ENCODE measurements around the gene SND1. TPM values are rescaled to one million over a fixed set of nuclear protein-coding genes. Genes with fewer than 3 reads are reported as not detected.

The SND1 gene
- total RNA-seq, 2 donors from 2014 or later = 91.0 to 111 TPM

DNA sequence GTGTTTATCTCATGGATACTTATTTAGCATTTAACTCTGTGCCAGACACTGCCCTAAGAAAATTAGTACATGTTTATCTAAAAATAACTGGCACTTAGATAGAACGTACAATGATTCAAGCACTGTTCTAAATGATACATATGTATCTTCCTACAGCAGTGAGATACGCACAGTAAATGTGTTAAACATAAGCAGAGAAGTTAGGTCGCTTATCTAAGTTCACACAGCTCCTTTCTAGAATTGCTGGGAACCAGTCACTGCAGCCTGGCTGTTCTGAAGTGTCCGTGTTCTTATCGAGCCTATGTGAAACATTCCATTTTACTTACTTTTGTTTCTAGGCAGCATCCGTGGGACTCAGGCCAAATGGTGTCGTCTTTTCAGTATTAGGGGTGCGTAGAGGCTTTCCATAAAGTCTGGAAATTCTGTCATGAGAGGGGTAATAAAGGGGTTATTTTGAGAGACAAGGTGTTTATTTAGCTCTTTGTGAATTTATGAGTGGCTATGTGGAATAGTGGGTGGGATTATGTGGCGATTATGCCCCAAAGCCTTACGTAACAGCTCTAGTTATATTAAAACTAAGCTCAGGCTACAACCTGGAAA is 186.9 kb downstream of the SND1 start:
- ATAC-seq (ENCODE audit: insufficient number of reproducible peaks, low FRiP score, low read depth) (no peak), DNase-seq (ENCODE audit: low spot score) (no peak)
- no peak overlapping the region for H3K4me3 ChIP-seq

DNA sequence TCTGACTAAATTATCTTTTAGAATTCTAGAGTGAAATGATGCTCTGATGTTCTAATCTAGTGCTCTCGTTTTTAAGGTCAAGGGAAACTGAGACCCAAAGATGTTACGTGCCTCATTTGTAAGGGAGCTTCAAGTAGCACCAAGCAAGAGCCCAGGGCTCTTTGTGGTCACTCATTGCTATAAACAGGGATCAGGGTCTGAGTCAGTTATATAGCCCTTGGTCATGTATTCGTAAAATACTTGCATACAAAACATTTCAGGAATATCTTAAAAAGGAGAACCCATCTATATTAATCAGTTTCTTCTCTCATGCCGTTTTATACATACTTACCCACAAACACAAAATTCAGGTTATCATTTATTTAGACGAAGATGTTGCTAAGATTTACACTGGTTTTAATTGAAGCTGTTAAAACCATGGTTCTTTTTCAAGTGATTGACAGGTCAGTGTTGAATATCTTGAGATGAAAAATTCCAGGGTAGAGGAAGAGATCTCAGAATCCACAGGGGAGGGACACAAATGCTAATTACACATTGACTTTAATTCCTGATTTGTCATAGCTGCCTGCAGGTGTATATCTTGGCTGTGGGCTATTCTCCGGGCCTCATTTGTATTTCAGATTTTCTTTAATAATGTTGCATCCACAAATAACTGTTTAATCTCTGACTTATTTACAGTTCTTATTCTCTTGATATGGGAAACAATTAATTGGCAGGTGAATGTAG is 188.4 kb downstream of the SND1 start:
- DNase-seq (ENCODE audit: low spot score) (no peak), ATAC-seq (ENCODE audit: insufficient number of reproducible peaks, low FRiP score, low read depth) (no peak)
- Histone ChIP-seq H3K27ac (no peak overlapping the region), H3K4me1 (ENCODE audit: control insufficient read depth in 1 of 2, low read depth in 2 of 2) (peaks cover 0 to 21% of the 10 kb centered on the region in 2 donors), H3K9me3 (peaks cover 7% of the 10 kb centered on the region), H3K4me3 (no peak overlapping the region), H3K27me3 (replicated peaks; ENCODE audit: insufficient read depth) (no peaks in the 10 kb centered on the region), H3K36me3 (no peaks in the 10 kb centered on the region)
- TF ChIP-seq, protein P1, sequence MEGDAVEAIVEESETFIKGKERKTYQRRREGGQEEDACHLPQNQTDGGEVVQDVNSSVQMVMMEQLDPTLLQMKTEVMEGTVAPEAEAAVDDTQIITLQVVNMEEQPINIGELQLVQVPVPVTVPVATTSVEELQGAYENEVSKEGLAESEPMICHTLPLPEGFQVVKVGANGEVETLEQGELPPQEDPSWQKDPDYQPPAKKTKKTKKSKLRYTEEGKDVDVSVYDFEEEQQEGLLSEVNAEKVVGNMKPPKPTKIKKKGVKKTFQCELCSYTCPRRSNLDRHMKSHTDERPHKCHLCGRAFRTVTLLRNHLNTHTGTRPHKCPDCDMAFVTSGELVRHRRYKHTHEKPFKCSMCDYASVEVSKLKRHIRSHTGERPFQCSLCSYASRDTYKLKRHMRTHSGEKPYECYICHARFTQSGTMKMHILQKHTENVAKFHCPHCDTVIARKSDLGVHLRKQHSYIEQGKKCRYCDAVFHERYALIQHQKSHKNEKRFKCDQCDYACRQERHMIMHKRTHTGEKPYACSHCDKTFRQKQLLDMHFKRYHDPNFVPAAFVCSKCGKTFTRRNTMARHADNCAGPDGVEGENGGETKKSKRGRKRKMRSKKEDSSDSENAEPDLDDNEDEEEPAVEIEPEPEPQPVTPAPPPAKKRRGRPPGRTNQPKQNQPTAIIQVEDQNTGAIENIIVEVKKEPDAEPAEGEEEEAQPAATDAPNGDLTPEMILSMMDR (IDR thresholded peaks at IDR 0.05) = no peak

More for the DNA sequence above, 186.9 kb downstream of the SND1 start:
- TF ChIP-seq, protein P1 (IDR thresholded peaks at IDR 0.05) = no peak
- Histone ChIP-seq H3K36me3 (no peaks in the 10 kb centered on the region), H3K4me1 (ENCODE audit: control insufficient read depth in 1 of 2, low read depth in 2 of 2) (peaks cover 0 to 8% of the 10 kb centered on the region in 2 donors), H3K9me3 (peaks cover 7% of the 10 kb centered on the region), H3K27me3 (replicated peaks; ENCODE audit: insufficient read depth) (no peaks in the 10 kb centered on the region), H3K27ac (no peak overlapping the region)

GRCh38 chr7:127844165-127844564 is 192.2 kb downstream of the SND1 start:
- no peak for DNase-seq (ENCODE audit: low spot score)
- Histone ChIP-seq H3K36me3 (no peaks in the 10 kb centered on the region), H3K27me3 (replicated peaks; ENCODE audit: insufficient read depth) (no peaks in the 10 kb centered on the region), H3K27ac (no peak overlapping the region), H3K4me1 (ENCODE audit: control insufficient read depth in 1 of 2, low read depth in 2 of 2) (peaks cover 0 to 19% of the 10 kb centered on the region in 2 donors), H3K9me3 (no peaks in the 10 kb centered on the region), H3K4me3 (no peak overlapping the region)
- no peak for ATAC-seq (ENCODE audit: insufficient number of reproducible peaks, low FRiP score, low read depth)
- TF ChIP-seq, protein P1 (IDR thresholded peaks at IDR 0.05) = no peak

DNA sequence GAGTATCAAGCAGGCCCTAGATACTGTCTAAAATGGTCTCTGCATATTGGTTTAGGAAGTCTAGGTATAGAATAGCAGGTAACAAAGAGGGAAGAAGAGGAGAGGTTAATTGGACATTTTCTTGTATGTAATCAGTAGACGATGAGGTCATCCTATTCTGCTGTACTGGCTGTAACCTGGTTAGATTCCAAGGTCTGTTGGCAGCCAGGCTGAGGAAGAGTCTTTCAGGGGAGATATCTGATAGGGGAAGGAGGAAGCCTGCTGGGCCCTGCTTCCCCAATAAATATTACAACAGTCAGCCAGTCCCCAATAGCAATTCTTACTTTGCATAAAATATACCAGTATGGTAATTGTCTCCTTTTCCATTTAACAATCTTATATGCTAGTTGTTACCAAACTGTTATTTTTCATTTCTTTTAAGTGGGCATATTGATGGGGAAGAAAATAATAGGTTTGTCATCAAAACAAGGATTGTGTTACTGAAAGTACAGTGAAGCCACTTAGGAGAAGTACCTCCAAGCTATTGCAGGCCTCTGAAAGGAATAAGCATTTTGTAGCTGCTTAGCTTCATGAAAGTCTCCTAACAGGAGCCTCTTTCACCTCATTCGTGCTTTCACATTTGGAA is 192.8 kb downstream of the SND1 start:
- no peak overlapping the region for H3K27ac ChIP-seq

More for the DNA sequence above, 192.8 kb downstream of the SND1 start:
- no peaks in the 10 kb centered on the region for H3K27me3 ChIP-seq (replicated peaks; ENCODE audit: insufficient read depth)
- TF ChIP-seq, protein P1 (IDR thresholded peaks at IDR 0.05) = no peak
- no peaks in the 10 kb centered on the region for H3K9me3 ChIP-seq
- ATAC-seq (ENCODE audit: insufficient number of reproducible peaks, low FRiP score, low read depth) = no peak
- H3K4me3 ChIP-seq = no peak overlapping the region
- H3K4me1 ChIP-seq (ENCODE audit: control insufficient read depth in 1 of 2, low read depth in 2 of 2) = peaks cover 0 to 16% of the 10 kb centered on the region in 2 donors
- no peaks in the 10 kb centered on the region for H3K36me3 ChIP-seq
- DNase-seq (ENCODE audit: low spot score) = no peak
